Stimulated activated CD4-positive, alpha-beta T cell treated with anti-CD3 and anti-CD28 coated beads, TNF-alpha, amount 100 ng/mL, for 24 hours (primary cell): ENCODE measurements around the gene ITGB6.
"Not testable (repeated sequence)": the region's sequence is repeated elsewhere in the genome, so short reads cannot be mapped to it uniquely, and the experiment has no call there.

Experiments
- DNase-seq, 3 experiments: peaks; one replicate each; pipeline ENCODE4 v3.0.0-alpha.2; 2020; ENCODE audit warnings: low read depth in 3 of 3

Gene ITGB6

GRCh38 chr2:160139991-160140390 lies 60.1 kb downstream of the ITGB6 start:
- no peak for DNase-seq

GRCh38 chr2:160139350-160139749 lies 60.7 kb downstream of the ITGB6 start:
- no peak for DNase-seq

GRCh38 chr2:160138406-160138805 lies 61.7 kb downstream of the ITGB6 start:
- DNase-seq: no peak

- DNase-seq: no peak
Measured at GRCh38 chr2:160137464-160137863, 62.6 kb downstream of the ITGB6 start.

- DNase-seq: no peak
Measured at GRCh38 chr2:160132761-160133160, 67.3 kb downstream of the ITGB6 start.

GRCh38 chr2:160126756-160127155 lies 73.3 kb downstream of the ITGB6 start:
- DNase-seq: no peak

- DNase-seq: no peak
Measured at GRCh38 chr2:160126315-160126714, 73.8 kb downstream of the ITGB6 start.

GRCh38 chr2:160125828-160126227 lies 74.2 kb downstream of the ITGB6 start:
- DNase-seq: no peak

GRCh38 chr2:160125366-160125765 lies 74.7 kb downstream of the ITGB6 start:
- no peak for DNase-seq

- no peak for DNase-seq
Measured at GRCh38 chr2:160124571-160124970, 75.5 kb downstream of the ITGB6 start.

GRCh38 chr2:160114721-160115120 lies 85.4 kb downstream of the ITGB6 start:
- not testable (repeated sequence) for DNase-seq

- no peak for DNase-seq
Measured at GRCh38 chr2:160114020-160114419, 86.1 kb downstream of the ITGB6 start.

GRCh38 chr2:160111951-160112798 lies 87.9 kb downstream of the ITGB6 start:
- no peak for DNase-seq

GRCh38 chr2:160110674-160111239 lies 89.3 kb downstream of the ITGB6 start:
- DNase-seq: no peak

- peak; percentile 16 to 40 (median 38) for DNase-seq
Measured at GRCh38 chr2:160109939-160110673, 90.0 kb downstream of the ITGB6 start.

- DNase-seq: no peak
Measured at GRCh38 chr2:160109243-160109642, 90.8 kb downstream of the ITGB6 start.

- DNase-seq: no peak
Measured at GRCh38 chr2:160108646-160109045, 91.4 kb downstream of the ITGB6 start.

- DNase-seq: no peak
Measured at GRCh38 chr2:160105366-160105765, 94.7 kb downstream of the ITGB6 start.

- DNase-seq: no peak
Measured at GRCh38 chr2:160104115-160104514, 96.0 kb downstream of the ITGB6 start.

- DNase-seq: no peak
Measured at GRCh38 chr2:160097326-160097725, 102.7 kb downstream of the ITGB6 start.

- DNase-seq: no peak
Measured at GRCh38 chr2:160096409-160096808, 103.7 kb downstream of the ITGB6 start.

GRCh38 chr2:160092445-160092844 lies 107.6 kb downstream of the ITGB6 start:
- no peak for DNase-seq

GRCh38 chr2:160091381-160091780 lies 108.7 kb downstream of the ITGB6 start:
- no peak for DNase-seq
